OCI-LY3 (cell line): ENCODE measurements around the gene FGF11.
"Not testable (repeated sequence)": the region's sequence is repeated elsewhere in the genome, so short reads cannot be mapped to it uniquely, and the experiment has no call there.

ENCODE experiments used
- CTCF ChIP-seq: fragments of 200-600, 300-600 bp; sonication (generic); IDR thresholded peaks from 2 replicates; pipeline ENCODE4 v1.5.1; 2014; ENCODE audit warnings: antibody characterized with exemption, low read length, low read depth
- EZH2phosphoT487 ChIP-seq: fragments of 200-600 bp; shearing (Covaris generic); IDR thresholded peaks from 2 replicates; pipeline ENCODE4 v1.6.1; 2018; ENCODE audit warnings: antibody characterized with exemption, mixed run types, low read depth

GRCh38 chr17:7469843-7470242 lies 30.5 kb downstream of the FGF11 start:
- not testable (repeated sequence) for TF ChIP-seq CTCF, EZH2phosphoT487
